GM19240 (cell line): ENCODE data around the gene ELL.
A peak's percentile ranks its signal among the peaks of the same experiment; 100 is the strongest.
"Not testable (repeated sequence)": the region's sequence is repeated elsewhere in the genome, so short reads cannot be mapped to it uniquely, and the experiment has no call there.

Source experiments
- DNase-seq: peaks from one replicate; pipeline ENCODE4 v3.0.0; 2011; ENCODE audit warnings: low spot score; ENCODE audit not compliant: insufficient read length

Gene ELL

DNA sequence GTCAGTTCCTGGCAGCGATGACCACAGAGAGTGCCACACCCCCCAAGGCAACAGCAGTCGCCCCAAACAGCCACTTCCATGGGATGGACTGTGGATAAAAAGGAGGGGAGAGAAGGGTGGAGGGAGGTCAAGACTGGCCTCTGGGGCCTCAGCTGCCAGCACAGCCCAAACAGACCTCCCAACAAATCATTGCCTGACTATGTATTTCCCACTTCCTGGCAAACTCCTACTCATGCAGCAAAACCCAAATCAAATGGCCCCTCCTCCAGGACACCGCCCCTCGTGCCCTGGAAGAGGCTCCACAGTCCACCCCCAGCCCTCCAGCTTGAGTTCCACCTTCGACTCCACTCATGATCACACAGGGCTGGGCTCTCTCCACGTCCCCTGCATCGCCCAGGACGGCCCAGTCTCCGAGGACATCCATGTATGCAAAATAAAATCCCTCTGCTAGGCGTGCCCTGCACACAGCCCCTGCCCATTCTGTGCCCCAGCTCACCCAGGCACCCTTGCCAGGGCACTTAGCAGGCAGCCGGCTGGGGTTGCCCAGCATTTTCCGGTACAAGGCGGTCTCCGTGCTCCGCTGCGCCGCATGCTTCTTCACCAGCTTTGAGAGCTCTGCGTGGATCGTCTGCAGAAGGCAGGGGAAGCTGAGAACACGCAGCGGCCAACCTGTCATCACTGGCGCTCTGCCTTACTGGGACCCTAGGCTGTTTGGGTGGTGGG lies 10.5 kb upstream of the ELL start:
- DNase-seq: no peak

DNA sequence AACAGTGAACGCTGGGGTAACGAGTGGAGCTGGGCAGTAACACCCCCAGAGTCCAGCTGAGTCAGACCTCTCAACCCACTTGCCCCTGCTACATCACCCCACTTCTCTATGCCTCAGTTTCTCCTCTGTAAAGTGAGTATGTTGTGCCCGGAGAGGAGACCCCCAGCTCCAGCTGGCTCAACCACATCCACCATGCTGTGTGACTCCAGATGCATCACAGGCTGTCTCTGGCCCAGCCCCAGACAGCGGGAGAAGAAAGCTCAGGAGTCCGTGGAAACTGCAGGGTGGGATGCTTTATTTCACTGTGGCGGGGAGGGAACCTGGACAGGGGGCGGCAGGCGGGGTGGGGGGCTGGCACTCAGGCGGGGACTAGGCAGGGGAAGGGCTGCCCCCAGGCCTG lies 9.6 kb upstream of the ELL start:
- no peak for DNase-seq

DNA sequence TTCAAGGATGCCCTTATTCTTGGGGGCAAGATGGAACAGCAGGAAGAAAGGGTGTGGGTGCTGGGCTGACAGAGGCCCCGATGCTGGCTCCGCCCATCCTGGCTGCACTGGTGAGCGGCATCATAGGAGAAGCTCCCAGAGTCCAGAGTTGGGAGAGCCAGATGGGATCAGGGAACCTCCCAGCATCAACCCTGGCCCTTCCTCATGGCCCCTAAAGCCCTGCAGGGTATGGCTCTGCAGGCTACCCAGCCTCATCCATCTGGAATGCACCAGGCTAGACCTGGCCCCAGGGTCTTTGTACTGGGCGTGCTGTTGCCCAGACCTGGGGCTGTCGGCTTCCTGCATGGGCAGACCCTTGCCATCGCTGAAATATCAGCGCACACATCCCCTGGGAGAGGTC lies 7.9 kb upstream of the ELL start:
- DNase-seq: no peak

DNA sequence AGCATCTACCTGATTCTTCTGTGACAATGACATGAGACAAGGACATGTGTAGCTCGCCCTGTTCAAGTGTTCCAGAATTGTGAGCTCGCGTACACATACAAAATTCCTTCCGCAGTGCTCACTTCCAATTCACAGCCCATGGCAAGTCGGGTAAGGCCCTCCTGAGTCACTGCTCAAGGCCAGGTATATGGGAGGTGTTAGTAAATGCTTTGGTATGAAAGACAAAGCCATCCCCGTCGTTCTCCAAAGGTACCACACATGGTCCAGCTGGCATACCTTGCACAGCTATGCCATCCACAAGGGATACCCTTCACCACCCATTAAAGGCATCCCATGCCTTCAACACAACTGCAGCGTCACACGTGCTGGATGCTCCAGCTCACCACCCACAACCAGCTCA lies 4.4 kb upstream of the ELL start:
- DNase-seq: no peak

DNA sequence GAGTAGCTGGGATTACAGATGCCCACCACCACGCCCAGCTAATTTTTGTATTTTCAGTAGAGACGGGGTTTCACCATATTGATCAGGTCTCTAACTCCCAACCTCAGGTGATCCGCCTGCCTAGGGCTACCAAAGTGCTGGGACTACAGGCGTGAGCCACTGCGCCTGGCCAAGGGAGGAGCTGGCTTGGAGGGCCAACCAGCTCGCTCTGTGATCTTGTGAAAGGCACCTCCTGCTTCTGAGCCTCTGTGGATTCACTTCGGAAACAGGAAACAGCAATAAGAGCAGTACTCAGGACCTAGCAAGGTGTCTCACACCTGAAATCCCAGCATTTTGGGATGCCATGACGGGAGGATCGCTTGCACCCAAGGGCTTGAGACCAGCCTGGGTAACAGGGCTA lies 2.0 kb upstream of the ELL start:
- DNase-seq: no peak

DNA sequence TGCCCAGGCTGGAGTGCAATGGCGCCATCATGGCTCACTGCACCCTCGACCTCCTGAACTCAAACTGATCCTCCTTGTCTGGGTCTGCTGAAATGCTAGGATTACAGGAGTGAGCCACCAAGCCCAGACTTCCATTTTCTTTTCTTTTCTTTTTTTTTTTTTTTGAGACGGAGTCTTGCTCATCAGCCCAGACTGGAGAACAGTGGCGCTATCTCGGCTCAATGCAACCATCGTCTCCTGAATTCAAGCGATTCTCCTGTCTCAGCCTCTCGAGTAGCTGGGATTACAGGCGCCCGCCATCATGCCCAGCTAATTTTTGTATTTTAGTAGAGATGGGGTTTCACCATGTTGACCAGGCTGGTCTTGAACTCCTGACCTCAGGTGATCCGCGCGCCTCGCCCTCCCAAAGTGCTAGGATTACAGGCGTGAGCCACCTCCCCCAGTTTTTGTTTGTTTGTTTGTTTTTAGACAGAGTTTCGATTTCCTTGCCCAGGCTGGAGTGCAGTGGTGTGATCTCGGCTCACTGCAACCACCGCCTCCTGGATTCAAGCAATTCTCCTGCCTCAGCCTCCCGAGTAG lies 1.1 kb upstream of the ELL start:
- DNase-seq: not testable (repeated sequence)

DNA sequence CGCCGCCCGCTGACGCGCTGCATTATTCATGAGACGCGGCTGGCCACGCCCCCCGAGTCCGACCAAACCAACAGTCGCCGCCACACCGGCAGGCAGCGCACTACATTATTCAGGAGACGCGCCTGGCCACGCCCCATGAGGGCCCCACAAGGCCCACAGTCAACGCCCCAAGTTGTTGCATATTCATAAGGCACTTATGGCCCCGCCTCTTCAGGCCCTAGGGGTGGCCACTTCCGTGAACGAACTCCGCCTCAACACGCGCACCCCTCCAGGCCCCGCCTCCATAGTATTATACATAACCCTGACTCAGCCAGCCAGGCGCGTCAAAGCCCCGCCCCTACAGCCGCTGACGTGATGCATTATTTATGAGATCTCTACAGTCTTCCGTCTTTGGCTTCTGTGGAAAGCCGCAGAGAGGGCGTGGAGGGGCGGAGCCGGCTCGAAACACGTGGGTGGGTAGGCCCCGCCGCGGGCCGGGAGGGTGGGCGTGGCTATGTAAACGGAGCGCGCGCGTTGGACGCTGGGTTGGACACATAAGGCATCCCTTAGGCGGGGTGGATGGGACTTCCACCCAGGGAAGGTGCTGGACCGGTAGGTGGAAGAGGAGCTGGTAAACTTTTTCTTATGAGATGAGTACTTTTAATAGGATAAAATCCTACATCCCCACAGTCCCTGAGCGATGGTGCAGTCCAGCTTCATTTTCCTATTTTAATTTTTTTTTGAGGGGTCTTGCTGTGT lies 423 bp upstream of the ELL start:
- DNase-seq: peak; percentile 97

DNA sequence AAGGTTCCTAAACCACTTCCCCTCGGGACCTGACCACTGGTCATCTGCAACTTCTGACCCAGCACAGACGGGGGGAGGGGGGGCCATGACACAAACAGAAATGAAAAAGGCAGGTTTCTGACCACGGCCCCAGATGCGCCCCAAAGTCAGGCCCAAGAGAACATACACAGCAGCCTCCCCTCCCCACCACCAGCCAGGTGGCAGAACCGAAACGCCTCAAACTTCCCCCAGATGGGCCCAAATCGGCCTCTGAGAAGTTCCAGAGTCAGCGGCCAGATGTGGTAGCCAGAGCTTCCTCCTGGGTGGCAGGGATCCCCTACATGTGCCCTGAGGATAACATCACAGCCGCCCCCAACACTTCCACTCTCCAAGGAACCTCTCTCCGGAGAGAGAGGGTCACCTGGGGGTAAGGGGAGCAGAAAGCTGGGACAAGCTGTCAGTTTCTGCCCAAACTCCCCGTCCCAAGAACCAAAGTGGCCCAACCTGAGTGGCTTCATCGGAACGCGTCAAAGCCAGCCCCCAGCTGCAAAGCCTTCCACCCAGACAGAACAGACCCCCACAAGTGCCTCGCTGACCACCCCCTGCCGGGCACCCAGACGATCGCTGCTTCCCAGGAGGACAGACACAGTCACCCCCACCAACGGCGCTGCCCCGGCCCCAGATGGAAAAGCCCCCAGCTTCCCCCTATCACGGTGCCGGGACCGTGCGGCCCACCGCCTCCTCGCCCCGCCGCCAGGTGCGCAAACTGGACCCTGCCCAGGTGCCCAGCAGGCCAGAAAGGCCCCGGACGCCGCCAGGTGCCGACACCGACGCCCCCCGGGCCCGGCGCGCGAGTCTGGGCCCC lies 800 bp downstream of the ELL start:
- no peak for DNase-seq

DNA sequence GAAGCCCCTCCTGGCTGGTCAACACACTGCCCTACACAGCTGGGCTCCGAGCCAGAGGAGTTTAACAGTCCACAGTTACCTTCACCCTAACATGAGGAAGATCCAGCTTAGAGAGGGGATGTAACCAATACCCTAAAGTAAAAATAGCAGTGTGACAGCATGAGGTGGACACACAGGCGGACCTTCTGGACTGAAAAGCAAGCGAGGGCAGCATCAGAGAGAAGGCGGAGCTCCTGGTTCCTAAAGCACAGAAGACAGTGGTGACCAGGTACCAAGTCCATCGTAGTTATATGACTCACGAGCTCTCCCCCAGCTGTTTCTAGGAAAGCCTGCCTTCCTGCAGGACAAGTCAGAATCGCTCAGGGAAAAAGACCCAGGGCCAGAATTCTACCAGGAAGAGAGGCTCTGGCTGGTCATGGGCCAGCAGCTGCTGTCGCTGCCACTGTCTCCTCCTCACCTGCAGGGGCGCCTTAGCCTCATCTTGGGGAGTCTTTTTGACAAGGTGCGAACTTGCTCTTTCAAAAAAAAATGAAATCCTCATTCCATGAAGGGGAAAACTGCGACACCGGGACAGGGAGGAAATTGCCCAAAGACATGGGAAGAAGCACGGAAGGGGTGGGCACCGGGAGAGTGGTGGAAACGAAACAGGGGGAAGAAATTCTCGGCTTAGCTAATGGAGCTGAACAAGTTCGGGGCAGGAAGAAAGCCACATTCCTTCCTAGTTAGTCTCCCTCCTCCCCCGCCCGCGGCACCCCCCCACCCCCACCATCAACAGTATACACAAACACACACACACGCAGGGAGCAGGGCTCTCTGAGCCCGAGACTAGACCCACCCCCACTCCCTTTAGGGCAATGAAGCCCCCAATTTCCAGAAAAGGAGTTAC lies 1.7 kb downstream of the ELL start:
- peak; percentile 59 for DNase-seq

DNA sequence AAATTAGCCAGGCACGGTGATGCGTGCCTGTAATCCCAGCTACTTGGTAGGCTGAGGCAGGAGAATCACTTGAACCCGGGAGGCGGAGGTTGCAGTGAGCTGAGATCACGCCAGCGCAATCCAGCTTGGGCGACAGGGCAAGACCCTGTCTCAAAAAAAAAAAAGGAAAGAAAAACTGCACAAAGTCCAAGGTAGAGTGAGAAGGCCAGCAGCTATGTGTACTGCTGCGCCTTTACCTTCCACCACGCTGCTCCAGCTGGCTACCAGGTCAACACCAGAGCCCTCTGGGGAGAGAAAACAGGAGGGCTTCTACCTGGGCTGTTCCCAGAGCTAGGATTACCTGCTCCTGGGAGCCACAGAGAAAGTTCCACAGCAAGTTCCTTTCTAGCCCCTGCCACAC lies 3.2 kb downstream of the ELL start:
- no peak for DNase-seq

DNA sequence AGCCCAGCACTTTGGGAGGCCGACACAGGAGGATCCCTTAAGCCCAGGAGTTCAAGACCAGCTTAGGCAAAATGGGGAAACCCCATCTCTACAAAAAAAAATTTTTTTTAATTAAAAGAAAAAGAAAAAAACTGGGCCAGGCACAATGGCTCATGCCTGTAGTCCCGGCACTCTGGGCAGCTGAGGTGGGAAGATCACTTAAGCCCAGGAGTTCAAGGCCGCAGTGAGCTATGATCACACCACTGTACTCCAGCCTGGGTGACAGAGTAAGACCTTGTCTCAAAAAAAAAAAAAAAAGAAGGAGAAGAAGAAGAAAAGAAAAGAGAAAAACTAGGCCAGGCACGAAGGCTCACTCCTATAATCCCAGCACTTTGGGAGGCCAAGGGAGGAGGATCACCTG lies 4.3 kb downstream of the ELL start:
- DNase-seq: no peak

DNA sequence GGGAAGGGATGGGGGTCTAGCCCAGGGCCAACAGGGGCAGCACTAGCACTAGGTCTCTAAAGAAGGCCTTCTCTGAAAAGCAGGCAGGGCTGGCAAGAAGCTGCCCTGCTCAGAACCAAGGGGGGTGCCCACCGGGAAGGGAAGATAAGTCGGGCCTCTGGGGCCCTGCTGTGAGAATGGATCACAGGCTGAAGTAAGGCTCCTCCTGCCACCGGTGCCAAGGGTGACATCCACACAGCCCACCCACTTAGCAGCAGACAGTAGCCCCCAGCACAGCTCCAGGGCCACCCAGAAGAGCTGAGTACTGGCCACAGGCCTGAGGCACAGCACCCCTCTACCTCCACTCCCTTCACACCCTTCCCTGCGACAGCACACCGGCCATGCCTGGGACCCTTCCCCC lies 5.9 kb downstream of the ELL start:
- DNase-seq: no peak

DNA sequence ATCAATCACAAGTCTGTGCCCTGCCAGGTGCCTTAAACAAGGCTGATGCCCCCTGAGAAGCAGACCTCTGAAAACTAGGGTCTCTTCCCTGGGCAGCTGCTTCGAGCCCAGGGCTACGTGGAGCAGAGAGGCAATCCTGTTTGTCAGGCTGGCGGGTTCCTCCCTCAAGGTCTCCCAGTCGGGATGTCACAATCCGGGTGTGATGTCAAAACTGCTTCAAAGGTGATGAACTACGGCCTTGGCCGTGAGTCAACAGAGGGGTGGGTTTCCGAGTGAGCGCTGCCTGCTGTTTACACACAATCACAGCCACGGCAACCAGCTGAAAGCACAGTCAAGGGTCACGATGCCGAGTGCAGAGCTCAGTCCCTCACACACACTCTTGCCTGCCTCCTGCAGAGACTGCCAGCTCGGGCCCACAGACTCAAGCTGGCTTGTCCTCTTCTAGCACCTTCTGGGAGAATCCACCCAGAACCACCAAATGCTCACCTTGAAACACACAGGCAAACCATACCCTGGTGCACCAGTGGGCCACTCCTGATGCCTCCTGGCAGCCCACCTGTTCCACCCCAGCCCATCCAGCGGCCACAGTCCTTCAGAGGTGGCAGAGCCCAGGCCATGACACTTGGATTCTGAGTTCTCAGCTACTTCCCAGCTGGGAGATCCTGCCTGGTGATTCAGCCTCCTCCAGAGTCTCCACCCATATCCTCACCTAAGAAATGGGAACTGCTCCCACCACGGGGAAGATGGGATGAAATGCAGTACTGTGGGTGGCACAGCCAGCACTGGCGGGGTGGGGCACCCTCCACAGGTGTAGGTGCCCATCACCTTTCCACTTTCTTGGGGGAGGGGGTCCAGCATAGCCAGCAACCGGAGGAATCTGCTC lies 6.8 kb downstream of the ELL start:
- no peak for DNase-seq

DNA sequence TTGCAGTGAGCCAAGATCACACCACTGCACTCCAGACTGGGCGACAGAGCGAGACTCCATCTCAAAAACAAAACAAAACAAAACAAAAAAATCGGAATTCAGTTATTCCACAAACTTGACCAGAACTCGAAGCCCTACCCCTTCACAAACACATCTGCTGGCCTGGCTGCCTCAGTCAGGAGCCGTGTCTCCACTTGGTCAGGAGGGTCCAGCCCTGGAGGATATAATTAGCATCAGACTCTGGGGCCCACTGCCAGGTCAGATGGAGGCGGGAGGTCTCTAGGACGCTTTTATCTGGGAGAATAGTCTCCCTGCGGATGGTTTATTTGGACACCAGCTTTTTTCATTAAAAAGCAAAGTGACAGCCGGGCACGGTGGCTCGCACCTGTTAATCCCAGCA lies 8.0 kb downstream of the ELL start:
- DNase-seq: no peak

DNA sequence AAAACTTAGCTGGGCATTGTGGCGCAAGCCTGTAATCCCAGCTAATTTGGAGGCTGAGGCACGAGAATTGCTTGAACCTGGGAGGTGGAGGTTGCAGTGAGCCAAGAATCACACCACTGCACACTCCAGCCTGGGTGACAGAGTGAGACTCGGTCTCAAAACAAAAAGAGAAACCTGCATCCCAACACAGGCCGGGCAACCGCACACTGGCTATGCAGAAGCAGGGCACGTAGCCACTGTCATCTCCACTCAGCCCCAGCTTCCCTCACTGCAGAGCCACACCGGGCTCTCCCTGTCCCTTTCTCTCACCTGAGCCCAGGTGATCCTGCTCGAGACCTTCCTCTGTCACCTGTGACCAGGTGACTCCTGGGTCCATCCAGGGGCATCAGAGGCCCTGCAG lies 11.7 kb downstream of the ELL start:
- DNase-seq: no peak

DNA sequence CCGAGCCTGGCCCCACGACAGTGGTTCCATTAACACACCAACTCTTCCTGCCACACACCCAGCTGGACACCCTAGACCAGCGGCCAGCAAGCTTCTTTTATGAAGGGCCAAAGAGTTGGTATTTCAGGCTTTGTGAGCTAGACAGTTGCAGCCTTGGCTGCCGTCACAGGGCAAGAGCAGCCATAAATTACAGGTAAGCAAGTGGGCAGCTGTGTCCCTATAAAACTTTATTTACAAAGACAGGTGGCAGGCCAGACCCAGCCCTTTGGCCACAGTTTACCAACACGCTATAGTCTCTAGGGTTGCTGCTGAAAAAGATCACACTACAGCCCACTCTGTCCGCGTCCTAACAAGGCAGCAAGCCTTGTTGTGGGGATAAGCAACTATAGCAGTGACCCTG lies 13.3 kb downstream of the ELL start:
- no peak for DNase-seq

DNA sequence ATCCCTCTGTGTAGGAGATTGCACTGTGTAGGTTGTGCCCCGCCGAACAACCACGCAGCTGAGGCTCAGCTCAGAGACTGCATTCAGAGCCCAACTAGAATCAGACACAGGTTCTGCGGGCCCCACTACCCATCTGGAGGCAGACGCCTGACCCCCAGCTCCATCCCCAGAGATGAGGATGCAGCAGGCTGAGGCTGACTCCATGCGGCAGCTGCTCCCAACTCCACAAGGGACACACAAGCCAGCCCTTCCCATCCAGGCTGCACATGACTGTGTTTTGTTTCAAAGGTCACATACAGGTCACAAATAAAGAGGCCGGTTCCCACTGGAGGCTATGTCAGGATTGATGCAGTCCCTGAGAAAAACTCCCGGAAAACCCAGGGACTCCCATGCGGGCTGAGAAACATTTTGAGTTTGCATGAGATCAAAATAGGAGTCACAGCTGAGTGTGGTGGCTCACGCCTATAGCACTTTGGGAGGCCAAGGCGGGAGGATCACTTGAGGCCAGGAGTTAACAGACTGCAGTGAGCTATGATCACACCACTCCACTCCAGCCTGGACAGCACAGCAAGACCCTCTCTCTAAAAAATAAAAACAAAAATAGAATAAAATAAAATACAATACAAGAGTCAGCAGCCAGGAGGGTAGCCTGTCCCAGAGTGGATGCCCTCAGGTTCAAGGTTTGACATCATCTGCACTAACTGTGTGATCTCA lies 14.0 kb downstream of the ELL start:
- DNase-seq: no peak

DNA sequence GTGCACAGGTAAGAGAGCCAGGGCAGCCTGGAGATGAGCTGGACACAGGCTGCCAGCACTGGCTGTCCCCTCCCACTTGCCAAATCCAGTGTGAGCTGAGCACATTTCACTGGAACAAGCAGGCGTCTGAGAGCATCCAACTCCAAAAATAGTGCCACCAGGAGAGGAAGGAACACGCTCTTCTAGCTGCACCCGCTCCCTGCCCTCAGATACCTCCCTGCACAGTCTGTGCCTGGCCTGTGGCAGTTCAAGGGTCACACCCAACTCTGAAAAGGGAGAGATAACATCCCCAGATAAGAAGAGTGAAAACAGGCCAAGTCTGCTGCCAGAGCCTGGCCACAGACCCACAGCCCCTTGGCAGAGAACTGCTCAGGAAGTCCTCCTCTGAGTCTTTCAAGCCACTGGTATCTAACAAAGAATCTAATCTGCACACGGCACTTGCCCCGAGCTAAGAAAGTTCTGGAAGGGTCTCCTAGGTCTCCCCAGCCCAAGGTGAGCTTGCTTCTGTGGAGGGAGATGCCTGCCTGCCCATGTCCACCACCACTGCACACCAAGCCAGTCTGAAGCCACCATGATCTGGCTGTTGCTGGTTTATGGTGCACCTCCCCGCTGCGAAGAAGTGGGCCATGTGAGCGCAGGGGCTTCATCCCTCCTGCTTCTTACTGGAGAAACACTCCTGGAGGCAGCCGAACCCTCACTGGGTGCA lies 14.7 kb downstream of the ELL start:
- no peak for DNase-seq
